GM21447 (cell line): ENCODE measurements around the gene VAV3.

Source experiments
- ATAC-seq: cut with Tn5 transposase; IDR thresholded peaks from one replicate; pipeline ENCODE4 v1.9.1; 2021; ENCODE audit not compliant: unreplicated experiment

VAV3 gene

DNA sequence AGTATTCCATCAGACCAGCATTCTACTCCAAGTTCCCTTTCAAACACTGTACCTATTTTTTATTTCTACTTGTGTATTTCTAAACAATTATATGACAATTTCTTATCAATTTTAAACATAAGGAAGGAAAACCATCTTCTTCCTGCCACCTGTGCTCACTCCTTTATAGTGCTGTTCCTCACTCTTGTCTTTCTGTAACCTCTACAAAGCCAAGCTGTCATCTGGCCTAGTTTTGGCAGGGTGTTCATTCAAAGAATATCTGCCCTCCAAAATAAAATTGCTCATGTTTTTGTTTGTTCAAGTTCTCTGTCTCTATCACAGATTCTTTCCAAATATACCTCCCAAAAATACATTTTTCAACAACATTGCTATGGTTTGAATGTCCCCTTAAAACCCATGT is 360.2 kb downstream of the VAV3 start:
- no peak for ATAC-seq

DNA sequence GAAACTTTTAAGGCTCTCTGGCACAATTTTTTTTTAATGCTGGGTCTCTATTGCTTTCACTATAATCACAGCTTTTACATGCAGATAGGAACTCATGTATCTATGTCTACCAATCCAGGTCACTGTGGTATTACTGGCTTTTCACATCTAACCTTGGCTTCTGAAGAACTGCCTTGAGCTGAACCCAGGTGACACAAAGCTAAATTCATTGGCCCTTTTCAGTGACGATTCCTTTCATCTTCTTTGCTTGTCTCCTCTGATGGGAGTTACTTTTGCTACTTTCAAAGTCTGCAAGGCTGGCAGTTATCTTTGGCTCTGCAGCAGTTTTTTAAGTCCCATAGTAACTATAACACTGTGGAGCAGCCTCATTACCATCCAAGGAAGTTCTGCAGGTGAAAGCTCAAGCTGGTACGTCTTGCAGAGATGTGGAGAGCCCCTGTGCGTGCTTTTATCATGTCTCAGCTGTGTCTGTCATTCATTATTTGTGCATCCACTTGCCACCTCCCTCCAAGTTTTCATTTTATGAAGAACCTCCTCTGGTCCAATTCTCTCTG is 364.3 kb downstream of the VAV3 start:
- no peak for ATAC-seq

DNA sequence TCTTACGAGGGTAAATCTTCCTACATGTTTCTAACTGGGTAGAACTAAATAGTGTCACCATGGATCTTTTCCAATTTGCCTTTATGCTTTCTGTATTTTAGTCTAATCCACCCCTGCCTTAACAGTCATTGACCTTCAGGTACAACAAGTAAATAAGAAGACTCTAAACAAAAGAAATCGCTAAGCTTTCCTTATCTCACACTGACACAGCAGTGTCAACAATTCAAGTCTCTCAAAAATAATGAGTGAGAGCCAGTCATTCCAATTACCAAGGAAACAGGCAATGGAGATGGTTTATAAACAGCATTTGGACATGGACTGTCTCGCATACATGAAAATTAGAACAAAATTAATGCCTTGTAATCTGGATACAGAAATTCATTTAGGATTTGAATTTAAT is 365.8 kb downstream of the VAV3 start:
- no peak for ATAC-seq

DNA sequence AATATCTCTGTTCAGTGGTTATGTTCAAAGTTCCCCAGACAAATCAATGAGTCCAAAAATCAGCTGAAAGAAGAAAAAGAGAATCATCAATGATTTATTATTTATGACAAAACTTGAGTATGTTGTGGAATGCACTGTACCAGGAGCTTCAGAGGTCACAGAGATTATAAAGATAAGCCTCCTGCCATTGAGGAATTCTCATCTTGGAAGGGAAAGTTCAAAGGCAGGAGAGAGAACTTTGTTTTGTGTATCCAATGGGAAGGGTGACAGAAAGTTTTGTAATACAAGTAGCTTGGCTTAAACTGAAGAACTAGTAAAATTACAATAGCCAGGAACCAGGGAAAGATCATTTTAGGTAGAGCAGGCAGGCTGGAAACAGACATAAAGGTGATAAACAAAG is 367.7 kb downstream of the VAV3 start:
- ATAC-seq, result no peak

DNA sequence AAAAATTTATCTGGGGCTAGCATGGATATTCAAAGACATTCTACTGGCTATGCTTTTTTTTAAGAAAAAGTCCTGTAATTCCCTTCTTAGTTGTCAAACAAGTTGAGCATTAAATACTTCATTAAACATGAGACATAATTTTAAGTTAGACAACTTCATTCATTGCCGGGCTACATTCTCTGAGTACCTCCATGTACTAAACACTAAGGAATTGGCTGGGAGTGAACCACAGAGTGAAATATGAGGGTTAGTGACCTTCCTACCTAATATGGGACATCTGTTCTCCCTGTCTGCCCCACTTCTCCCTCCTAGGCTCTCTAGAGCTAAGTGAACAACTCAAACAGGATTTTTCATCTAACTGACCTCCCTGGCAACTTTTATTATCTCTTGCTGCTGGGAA is 370.4 kb downstream of the VAV3 start:
- ATAC-seq, result no peak

DNA sequence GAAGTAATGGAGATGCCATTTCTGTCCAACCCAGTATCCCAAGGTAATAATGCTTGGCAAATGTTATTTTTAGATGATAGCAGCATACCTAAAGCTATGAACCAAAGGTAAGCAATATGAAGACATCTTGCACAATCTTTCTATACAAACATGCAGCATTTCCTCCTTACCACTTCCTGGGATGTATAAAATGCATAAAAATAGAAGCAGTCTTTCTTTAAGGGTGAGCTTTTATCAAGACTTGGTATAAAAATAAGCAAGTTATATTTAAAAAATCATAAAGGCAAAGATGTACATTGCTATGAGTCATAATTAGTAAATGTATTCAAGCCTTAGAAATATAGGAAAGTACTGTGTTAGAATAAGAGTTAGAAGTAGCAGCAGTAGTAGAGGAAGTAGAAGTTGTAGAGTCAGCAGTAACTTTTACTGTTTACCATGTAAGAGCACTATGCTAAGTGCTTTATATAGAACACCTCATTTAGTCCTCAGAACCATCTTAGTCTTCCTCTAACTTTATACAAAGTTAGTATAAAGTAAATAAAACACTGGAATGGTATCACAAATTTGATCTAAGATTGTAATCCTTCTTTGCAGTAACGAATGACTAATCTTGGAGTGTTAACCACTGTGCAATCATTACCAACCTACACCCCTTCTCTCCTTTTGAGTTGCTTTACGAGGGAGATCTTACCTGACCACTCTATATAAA is 371.3 kb downstream of the VAV3 start:
- no peak for ATAC-seq

DNA sequence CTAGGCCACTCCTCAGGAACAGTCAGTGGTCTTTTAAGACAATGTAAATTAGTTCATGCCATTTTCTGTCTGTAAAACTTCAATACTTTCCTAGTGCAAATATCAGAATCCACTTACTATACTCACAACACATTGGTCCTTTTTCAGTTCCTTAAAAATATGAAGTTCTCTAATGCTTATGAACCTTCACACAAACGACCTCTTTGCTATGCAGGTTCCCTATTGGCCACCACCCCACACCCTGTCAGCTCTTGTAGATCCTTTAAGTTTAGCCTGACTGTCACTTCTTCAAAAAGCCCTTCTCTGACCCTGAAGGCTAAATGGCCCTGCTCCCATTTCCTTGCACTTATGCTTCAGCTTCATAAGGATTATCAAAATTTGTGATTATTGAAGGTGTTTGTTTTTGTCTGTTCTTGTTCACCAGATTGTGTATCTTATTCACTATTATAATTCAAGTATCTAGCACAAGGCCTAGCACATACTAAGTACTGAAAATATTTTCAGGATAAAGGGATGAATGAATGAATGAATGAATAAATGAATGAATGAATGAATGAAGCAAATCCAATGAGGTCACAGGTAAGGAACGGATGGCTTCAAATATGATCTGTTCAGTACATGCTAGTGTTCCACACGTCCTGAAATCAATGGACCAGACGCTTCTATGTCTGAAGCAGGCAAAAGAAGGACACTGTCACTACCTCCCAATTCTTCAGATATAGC is 373.9 kb downstream of the VAV3 start:
- ATAC-seq, result no peak

DNA sequence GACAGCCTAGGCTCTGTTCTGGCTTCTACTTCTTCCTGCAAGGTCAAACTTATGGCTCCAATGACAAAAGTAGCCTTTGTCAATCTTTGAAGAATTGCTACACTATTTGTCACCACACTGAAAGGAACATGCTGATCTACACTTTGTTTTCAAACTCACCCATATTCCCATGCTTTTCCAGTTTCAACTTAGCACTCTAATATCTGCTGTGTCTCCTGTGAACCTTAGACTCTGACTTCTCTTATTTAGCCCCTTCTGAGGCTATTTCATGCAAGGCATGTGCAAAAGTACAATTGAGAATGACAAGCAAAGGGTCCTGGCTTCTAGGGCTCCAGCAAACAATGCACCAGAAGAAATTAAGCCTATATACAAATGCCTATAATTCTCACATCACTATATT is 374.9 kb downstream of the VAV3 start:
- ATAC-seq, result no peak

DNA sequence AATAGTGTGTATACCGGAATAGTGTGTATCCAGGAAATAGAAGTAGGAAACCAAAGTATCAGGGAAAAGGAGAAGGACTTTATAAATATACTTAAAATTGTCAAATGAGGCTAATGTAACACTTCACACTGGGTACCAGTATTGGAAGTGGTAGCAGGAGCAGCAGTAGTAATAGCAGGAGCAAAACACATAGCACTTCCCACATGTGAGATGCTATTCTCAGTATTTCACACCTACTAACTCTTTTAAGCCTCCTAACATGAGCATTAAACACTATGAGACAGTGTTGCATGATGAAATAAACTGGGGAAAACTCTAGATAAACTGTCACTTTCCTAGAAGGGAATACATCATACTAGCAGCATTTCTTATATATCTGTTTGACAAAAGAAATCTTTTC is 376.7 kb downstream of the VAV3 start:
- no peak for ATAC-seq

DNA sequence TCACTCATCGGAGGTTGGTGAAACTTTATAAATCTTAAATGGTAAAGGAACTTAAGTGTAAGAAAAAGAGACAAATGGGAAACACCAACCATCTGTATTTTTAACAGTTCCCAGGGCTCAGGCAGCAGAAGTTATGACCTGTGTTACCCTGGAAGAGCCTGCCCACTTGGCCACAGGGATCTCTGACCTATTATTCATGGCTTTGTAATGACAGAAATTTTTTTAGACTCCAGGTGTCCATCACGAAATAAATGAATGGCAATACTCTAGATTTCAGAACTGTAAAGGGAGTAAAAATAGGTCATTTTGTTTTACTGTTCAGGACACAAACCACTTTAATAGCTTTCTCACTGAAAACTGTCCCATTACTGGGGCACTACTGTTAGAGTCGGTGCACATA is 389.8 kb downstream of the VAV3 start:
- no peak for ATAC-seq

DNA sequence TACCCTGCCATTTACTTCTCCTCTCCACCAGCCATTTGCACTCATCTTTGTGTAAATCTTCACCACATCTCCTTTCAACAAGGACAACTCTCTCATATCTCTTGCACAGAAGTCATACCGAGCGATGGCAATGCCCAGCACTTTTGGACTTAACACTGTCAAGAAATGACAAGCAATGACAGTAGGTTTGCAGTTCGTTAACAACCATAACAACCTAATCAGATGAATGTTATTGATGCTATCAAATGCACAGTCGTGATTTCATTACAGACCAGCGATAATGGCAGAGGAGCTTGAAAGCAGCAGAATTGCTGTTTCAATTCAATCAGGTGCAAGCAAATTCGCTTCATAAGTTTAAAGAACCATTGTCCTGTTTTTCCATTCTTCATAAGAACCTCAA is 390.9 kb downstream of the VAV3 start:
- no peak for ATAC-seq

DNA sequence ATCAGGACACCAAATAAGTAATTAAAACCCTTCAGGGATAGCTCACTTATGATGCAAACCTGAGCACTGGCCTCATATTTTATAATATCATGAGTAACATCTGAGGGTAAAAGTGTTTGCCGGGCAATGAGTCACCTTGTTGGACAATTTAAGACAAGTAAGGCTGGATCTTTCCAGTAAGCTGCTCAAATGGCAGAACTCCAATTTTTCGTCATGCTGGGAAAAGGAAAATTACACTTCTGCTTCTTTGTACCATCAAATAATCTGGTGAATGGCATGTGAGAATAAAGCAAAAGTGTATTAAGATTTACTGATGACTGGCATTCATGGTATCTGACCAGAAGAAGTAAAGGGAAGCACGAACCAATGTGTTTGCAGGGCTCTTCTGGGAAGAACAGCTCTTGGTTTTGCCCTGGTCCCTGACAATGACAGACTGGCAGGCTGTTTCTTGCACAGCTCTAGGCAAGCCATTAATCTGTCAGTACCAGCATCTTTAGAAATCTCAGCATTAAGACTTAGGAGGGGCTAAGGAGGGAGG is 392.2 kb downstream of the VAV3 start:
- no peak for ATAC-seq

DNA sequence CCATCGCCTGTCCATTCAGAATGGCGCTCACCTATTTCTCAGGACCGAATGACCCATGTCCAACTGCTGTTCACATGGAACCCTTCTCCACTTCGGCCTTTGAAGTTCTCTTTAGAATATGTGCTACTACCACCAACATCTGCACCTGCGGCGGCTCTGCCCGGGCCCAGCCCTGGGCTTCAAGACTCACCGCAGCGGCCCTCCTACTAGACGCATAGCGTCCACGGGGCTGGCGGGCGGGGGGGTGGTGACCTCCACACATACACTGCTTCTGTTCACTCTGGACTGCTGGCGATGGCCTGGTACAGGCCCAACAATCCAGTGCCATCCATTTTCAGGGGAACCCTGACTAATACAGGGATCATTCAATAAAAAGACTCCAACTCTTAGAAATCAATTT is 394.2 kb downstream of the VAV3 start:
- no peak for ATAC-seq

DNA sequence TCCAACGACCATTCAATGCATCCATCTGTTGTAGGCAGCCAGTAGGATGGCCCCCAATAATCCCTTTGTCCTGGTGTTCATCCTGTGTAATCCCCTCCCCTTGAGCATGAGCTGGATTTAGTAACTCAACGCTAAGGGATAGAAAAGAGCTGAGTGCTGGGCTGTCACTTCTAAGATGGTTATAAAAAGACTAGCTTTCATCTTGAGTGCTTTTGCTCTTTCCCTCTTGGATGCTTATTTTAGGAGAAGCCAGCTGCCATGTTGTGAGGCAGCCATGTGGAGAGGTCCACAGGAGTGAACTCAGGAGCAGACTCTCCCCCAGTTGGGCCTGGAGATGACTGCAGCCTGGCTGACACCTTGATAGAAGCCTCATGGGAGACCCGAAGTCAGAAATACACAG is 401.5 kb downstream of the VAV3 start:
- no peak for ATAC-seq

DNA sequence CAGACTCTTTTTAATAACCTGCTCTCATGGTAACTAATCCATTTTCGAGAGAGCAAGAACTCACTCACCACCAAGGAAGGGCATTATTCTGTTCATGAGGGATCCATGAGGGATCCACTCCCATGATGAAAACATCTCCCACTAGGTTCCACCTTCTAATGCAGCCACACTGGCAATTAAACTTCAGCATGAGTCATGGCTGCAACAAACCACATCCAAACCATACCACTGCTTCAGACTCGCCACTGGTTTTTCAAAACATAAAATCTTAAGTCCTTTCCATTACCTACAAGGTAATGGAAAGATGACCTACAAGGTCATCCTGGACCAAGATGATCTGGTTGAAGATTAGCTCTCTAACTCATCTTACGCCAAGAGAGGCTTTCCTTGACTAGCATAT is 405.1 kb downstream of the VAV3 start:
- no peak for ATAC-seq

DNA sequence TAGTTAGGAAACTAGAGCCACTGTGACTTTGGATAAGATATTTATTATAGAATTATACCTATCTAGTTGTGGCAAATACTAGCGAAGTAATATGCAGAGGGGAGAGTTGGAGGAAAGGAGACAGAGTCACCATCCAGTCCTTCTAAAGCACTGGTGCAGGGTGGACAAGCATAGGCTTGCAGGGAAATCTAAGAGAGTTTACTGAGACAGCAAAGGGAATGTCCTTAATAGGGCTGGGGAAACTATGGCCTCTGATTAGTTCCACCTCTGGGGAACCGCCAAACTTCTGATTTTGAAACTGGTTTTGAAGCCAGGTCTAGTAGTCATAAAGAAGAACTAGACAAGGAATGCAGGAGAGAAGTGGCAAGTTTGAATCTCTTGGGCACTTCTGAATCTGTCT is 407.9 kb downstream of the VAV3 start:
- no peak for ATAC-seq

DNA sequence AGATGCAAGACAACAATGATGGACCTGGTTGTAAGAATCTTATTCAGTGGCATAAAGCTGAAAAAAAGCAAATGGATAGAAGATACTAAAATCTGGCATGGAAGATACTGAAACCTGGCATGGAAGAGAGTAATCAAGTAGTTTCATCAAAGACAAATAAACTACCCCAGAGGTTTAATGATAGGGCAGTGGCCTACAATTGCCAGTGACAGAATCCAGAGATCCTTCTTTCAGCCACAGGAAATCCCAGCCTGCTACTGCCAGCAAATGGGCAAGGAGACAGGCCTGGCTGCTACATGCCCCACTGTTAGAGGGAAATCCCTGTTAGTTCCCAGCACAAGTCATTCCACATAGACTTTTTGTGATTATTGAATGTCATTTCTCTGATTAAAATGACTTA is 409.4 kb downstream of the VAV3 start:
- ATAC-seq, result no peak

DNA sequence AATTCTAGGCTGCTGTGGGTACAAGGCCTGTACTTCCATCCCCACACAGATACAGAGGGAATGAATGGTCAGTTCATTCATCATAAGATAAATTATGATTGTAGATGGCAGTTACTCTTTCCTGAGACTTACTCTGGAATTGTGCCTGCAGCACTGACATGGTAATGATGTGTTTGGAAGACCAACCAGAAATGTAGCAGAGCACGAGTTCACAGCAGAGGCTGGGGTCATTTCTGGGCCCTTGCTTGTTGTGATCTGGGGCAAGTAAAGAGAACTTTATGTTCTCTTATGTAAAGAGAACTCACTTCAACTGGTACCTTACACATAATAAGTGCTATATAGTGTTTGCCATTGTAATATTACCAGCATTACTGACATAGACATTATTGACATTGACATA is 412.2 kb downstream of the VAV3 start:
- no peak for ATAC-seq

DNA sequence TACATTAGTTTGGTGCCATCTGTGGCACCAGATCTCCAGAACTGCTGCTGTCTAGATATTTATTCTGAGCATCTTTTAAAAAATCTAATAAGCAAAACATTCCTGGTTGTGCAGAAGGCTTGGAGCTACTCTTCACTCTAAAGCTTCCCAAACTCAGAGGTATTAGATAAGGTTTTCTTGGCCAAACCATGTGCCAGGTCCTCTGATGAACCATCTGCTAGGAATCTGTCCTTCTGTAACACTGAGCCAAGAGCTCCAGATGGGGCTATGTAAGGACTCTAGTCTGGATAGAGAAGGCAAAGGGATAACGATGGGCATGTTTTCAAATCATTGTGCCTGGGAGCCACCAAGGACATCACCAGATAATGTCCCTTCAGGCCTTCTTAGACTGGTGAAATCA is 413.5 kb downstream of the VAV3 start:
- no peak for ATAC-seq

DNA sequence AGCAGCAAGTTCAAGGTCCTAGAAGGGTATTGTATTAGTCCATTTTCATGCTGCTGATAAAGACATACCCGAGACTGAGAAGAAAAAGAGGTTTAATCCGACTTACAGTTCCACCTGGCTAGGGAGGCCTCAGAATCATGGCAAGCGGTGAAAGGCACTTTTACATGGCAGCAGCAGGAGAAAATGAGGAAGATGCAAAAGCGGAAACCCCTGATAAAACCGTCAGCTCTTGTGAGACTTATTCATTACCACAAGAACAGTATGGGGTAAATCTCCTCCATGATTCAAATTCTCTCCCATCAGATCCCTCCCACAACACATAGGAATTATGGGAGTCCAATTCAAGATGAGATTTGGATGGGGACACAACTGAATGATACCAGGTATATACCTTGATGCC is 414.6 kb downstream of the VAV3 start:
- ATAC-seq, result no peak

DNA sequence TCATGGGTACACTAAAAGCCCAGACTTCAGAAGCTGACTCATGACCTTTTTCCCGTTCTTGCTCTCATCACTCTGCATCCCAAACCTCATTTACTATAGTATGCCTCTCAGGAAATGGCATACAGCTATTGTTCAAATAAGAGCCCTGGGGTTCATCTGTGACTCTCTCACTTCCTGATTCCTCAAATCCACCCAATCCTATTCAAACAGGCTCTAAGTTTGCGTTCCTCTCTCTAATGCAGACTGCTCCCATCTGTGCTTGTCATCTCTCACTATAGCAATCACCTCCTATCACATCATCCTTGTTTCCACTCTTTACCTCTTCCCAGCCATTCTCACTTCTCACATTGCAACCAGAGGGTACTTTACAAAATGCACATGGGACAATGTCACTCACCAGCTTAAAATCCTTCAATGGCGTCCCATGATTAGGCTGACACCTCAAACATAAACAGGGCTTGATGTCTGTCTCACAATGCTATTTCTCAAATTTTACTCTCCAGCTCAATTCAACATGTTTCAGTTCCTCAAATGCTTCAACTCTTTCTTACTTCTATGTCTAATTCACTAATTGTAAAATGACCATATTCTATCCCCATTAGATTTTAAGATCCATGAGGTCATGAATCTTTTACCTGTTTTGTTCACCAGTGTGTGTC is 415.7 kb downstream of the VAV3 start:
- ATAC-seq, result no peak

DNA sequence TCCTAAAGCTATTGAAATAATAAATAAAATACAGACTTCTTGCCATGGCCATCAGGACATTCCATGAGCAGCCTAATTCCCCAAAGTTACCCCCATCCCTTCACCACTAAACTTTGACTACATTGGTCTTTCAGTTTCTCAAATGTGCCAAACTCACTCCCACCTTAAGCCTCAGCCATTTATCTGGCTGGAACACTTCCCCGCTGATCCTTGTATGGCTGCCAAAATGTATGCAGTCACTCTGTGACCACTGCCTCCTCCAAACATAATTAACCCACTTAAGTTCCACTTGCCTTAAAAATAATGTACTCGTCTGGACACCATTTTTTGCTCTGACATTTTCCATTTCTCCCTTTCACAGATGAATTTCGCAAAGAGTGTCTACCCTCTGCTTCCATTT is 416.7 kb downstream of the VAV3 start:
- ATAC-seq, result no peak
